ENCODE results near the gene FBXO27. TPM values are rescaled to one million over a fixed set of nuclear protein-coding genes. Genes with fewer than 3 reads are reported as not detected.

Gene FBXO27
- total RNA-seq, 1 experiment from 2014 or later = 18.9 TPM

DNA sequence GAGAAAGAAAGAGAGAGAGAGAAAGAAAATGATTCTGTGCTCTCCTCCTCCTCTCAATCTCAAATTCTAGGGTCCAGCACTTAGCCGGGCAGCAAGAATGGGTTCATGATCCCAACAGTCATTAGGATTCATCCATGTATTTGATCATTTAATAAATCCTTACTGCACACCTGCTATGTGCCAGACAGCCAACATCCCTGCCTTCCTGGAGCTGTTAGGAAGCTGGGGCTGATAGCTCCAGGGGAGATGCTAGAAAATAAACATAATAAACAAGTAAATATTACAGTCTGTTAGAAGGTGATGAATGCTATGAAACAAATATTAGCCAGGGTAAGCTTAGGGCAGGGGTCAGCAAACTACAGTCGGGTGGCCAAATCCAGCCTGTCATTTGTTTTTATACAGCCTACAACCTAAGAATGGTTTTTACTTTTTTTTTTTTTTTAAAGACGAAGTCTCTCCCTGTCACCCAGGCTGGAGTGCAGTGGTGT is 41.9 kb upstream of the FBXO27 start:
- Mint-ChIP-seq H3K4me1 (no peaks in the 10 kb centered on the region), H3K27me3 (ENCODE audit: low read depth) (peaks cover 3% of the 10 kb centered on the region), H3K9me3 (no peaks in the 10 kb centered on the region; the same call in 1 of the 2 replicates), H3K36me3 (no peaks in the 10 kb centered on the region), H3K27ac (no peak overlapping the region), H3K4me3 (no peak overlapping the region)
- TF ChIP-seq SP1 (CRISPR knock-in tag; conservative IDR thresholded peaks at IDR 0.05) (no peak), ZNF396 (CRISPR knock-in tag; IDR thresholded peaks at IDR 0.05; ENCODE audit: borderline replicate concordance) (no peak), CBFB (CRISPR knock-in tag; IDR thresholded peaks at IDR 0.05; ENCODE audit: low read depth) (no peak), NR2C2 (CRISPR knock-in tag; IDR thresholded peaks at IDR 0.05) (no peak), SMAD4 (CRISPR knock-in tag; IDR thresholded peaks at IDR 0.05) (no peak), ATF1 (CRISPR knock-in tag; IDR thresholded peaks at IDR 0.05) (no peak), IRF2 (CRISPR knock-in tag; IDR thresholded peaks at IDR 0.05; ENCODE audit: borderline replicate concordance, low read depth) (no peak), KAT7 (CRISPR knock-in tag; IDR thresholded peaks at IDR 0.05; ENCODE audit: borderline replicate concordance) (no peak), ZNF416 (CRISPR knock-in tag; IDR thresholded peaks at IDR 0.05) (no peak), ESRRA (CRISPR knock-in tag; IDR thresholded peaks at IDR 0.05; ENCODE audit: borderline replicate concordance) (no peak), TEAD1 (CRISPR knock-in tag; IDR thresholded peaks at IDR 0.05) (no peak), TEAD4 (CRISPR knock-in tag; IDR thresholded peaks at IDR 0.05) (no peak), EMX1 (CRISPR knock-in tag; IDR thresholded peaks at IDR 0.05) (no peak)
- TF ChIP-seq, protein P1, sequence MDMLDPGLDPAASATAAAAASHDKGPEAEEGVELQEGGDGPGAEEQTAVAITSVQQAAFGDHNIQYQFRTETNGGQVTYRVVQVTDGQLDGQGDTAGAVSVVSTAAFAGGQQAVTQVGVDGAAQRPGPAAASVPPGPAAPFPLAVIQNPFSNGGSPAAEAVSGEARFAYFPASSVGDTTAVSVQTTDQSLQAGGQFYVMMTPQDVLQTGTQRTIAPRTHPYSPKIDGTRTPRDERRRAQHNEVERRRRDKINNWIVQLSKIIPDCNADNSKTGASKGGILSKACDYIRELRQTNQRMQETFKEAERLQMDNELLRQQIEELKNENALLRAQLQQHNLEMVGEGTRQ (CRISPR knock-in tag; IDR thresholded peaks at IDR 0.05) = no peak
- TF ChIP-seq, protein P2, sequence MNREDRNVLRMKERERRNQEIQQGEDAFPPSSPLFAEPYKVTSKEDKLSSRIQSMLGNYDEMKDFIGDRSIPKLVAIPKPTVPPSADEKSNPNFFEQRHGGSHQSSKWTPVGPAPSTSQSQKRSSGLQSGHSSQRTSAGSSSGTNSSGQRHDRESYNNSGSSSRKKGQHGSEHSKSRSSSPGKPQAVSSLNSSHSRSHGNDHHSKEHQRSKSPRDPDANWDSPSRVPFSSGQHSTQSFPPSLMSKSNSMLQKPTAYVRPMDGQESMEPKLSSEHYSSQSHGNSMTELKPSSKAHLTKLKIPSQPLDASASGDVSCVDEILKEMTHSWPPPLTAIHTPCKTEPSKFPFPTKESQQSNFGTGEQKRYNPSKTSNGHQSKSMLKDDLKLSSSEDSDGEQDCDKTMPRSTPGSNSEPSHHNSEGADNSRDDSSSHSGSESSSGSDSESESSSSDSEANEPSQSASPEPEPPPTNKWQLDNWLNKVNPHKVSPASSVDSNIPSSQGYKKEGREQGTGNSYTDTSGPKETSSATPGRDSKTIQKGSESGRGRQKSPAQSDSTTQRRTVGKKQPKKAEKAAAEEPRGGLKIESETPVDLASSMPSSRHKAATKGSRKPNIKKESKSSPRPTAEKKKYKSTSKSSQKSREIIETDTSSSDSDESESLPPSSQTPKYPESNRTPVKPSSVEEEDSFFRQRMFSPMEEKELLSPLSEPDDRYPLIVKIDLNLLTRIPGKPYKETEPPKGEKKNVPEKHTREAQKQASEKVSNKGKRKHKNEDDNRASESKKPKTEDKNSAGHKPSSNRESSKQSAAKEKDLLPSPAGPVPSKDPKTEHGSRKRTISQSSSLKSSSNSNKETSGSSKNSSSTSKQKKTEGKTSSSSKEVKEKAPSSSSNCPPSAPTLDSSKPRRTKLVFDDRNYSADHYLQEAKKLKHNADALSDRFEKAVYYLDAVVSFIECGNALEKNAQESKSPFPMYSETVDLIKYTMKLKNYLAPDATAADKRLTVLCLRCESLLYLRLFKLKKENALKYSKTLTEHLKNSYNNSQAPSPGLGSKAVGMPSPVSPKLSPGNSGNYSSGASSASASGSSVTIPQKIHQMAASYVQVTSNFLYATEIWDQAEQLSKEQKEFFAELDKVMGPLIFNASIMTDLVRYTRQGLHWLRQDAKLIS (CRISPR knock-in tag; IDR thresholded peaks at IDR 0.05; ENCODE audit: borderline replicate concordance) = no peak
- TF ChIP-seq, protein P3, sequence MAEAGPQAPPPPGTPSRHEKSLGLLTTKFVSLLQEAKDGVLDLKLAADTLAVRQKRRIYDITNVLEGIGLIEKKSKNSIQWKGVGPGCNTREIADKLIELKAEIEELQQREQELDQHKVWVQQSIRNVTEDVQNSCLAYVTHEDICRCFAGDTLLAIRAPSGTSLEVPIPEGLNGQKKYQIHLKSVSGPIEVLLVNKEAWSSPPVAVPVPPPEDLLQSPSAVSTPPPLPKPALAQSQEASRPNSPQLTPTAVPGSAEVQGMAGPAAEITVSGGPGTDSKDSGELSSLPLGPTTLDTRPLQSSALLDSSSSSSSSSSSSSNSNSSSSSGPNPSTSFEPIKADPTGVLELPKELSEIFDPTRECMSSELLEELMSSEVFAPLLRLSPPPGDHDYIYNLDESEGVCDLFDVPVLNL (CRISPR knock-in tag; IDR thresholded peaks at IDR 0.05; ENCODE audit: borderline replicate concordance, low read depth) = no peak
- TF ChIP-seq, protein P4, sequence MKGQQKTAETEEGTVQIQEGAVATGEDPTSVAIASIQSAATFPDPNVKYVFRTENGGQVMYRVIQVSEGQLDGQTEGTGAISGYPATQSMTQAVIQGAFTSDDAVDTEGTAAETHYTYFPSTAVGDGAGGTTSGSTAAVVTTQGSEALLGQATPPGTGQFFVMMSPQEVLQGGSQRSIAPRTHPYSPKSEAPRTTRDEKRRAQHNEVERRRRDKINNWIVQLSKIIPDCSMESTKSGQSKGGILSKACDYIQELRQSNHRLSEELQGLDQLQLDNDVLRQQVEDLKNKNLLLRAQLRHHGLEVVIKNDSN (CRISPR knock-in tag; IDR thresholded peaks at IDR 0.05) = no peak
- TF ChIP-seq, protein P5, sequence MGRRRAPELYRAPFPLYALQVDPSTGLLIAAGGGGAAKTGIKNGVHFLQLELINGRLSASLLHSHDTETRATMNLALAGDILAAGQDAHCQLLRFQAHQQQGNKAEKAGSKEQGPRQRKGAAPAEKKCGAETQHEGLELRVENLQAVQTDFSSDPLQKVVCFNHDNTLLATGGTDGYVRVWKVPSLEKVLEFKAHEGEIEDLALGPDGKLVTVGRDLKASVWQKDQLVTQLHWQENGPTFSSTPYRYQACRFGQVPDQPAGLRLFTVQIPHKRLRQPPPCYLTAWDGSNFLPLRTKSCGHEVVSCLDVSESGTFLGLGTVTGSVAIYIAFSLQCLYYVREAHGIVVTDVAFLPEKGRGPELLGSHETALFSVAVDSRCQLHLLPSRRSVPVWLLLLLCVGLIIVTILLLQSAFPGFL (CRISPR knock-in tag; IDR thresholded peaks at IDR 0.05; ENCODE audit: borderline replicate concordance) = no peak
- POLR2A ChIA-PET = no interaction called here
- DNase-seq (ENCODE audit: low spot score) (no peak), ATAC-seq (no peak)
- CTCF ChIA-PET = interaction anchor here (1.7 kb wide), 1 partner anchor 22 kb away, joined by 6 read pairs; no protein-coding TSS in a partner anchor

DNA sequence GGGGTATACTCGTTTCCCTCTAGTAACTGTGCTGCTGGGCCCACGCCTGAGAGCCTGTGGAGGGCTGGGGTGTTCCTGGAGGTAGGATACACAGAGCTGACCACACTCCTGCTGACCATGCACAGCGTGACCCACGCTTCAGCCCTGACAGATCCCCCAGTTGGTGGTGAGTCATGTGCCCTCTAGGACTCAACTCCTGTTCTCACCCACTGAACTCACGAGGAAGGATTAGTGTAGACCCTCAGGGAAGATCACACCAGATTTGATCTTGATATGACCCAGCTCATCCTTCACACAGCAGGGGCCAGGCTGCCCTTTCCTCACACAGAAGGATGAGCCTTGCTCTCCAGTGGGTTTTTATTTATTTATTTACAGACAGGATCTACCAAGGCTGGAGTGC is 38.5 kb upstream of the FBXO27 start:
- Mint-ChIP-seq H3K27ac (no peak overlapping the region), H3K9me3 (peaks cover 12% of the 10 kb centered on the region), H3K36me3 (no peaks in the 10 kb centered on the region), H3K4me3 (no peak overlapping the region), H3K27me3 (ENCODE audit: low read depth) (peaks cover 5% of the 10 kb centered on the region; the same call in 1 of the 2 replicates), H3K4me1 (no peaks in the 10 kb centered on the region)
- DNase-seq (ENCODE audit: low spot score) = no peak
- TF ChIP-seq, protein P6, sequence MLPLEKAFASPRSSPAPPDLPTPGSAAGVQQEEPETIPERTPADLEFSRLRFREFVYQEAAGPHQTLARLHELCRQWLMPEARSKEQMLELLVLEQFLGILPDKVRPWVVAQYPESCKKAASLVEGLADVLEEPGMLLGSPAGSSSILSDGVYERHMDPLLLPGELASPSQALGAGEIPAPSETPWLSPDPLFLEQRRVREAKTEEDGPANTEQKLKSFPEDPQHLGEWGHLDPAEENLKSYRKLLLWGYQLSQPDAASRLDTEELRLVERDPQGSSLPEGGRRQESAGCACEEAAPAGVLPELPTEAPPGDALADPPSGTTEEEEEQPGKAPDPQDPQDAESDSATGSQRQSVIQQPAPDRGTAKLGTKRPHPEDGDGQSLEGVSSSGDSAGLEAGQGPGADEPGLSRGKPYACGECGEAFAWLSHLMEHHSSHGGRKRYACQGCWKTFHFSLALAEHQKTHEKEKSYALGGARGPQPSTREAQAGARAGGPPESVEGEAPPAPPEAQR (CRISPR knock-in tag; IDR thresholded peaks at IDR 0.05) = no peak
- ChIA-PET CTCF (interaction anchor here (0.5 to 1.8 kb wide), 2 partner anchors 19 to 48 kb away, joined by 4 to 8 read pairs; no protein-coding TSS in a partner anchor), POLR2A (no interaction called here)
- ATAC-seq = no peak
